Measurements from ENCODE around the gene SEC22A. TPM values are rescaled to one million over a fixed set of nuclear protein-coding genes. Genes with fewer than 3 reads are reported as not detected.

SEC22A gene
- polyA plus RNA-seq, 1 of the 3 experiments (the other 2 are of a cell fraction) = 13.0 TPM

GRCh38 chr3:123303976-123304560, 102.3 kb downstream of the SEC22A start:
- Histone ChIP-seq H3K27ac (ENCODE audit: low read depth in 2 of 2, low read length in 1 of 2) (no peak overlapping the region), H3K9me2 (no peaks in the 10 kb centered on the region), H3K36me3 (replicated peaks in 1 of 2; ENCODE audit: control insufficient read depth in 1 of 2, insufficient read depth in 2 of 2, low read length in 1 of 2) (no peaks in the 10 kb centered on the region), H3K4me2 (no peak overlapping the region), H3K9me3 (no peaks in the 10 kb centered on the region), H3F3A (replicated peaks; ENCODE audit: insufficient read depth) (no peaks in the 10 kb centered on the region), H3K4me1 (ENCODE audit: control insufficient read depth in 1 of 2, insufficient read depth in 2 of 2, low read depth in 1 of 2, low read length in 1 of 2) (no peaks in the 10 kb centered on the region), H3K4me3 (ENCODE audit: low read depth in 2 of 2, low read length in 1 of 2) (no peak overlapping the region), H3K79me2 (ENCODE audit: insufficient read depth) (no peaks in the 10 kb centered on the region), H4K20me1 (ENCODE audit: insufficient read depth) (no peaks in the 10 kb centered on the region), H3K27me3 (ENCODE audit: insufficient read depth) (no peaks in the 10 kb centered on the region), H2AFZ (ENCODE audit: low read depth) (no peak overlapping the region), H3K9ac (no peak overlapping the region)
- ChIA-PET CTCF (interaction anchor here (1.7 kb wide), 1 partner anchor 18 kb away, joined by 3 read pairs; no protein-coding TSS in a partner anchor), POLR2A (no interaction called here)
- TF ChIP-seq RCOR1 (IDR thresholded peaks at IDR 0.05; ENCODE audit: low read length) (no peak), GABPA (IDR thresholded peaks at IDR 0.05; ENCODE audit: low read depth) (no peak), RFX5 (IDR thresholded peaks at IDR 0.05; ENCODE audit: low read length) (no peak), CHD2 (IDR thresholded peaks at IDR 0.05; ENCODE audit: low read length, partially characterized antibody) (no peak), MXI1 (IDR thresholded peaks at IDR 0.05; ENCODE audit: low read depth, low read length) (no peak), SMC3 (IDR thresholded peaks at IDR 0.05; ENCODE audit: low read depth, low read length) (no peak)
- 43% methylated on average over 9 of the region's 15 CpGs for WGBS (ENCODE audit: low lambda C conversion rate)
- DNase-seq = no peak

- H3K9ac ChIP-seq = no peak overlapping the region
- no peaks in the 10 kb centered on the region for H3K9me3 ChIP-seq
- H3F3A ChIP-seq (replicated peaks; ENCODE audit: insufficient read depth) = no peaks in the 10 kb centered on the region
- H3K36me3 ChIP-seq (replicated peaks in 1 of 2; ENCODE audit: control insufficient read depth in 1 of 2, insufficient read depth in 2 of 2, low read length in 1 of 2) = no peaks in the 10 kb centered on the region
- no peaks in the 10 kb centered on the region for H3K9me2 ChIP-seq
- POLR2A ChIA-PET = interaction anchor here (0.6 kb wide), 1 partner anchor 880 kb away, joined by 3 read pairs; no protein-coding TSS in a partner anchor
- no peaks in the 10 kb centered on the region for H3K27me3 ChIP-seq (ENCODE audit: insufficient read depth)
- H3K4me2 ChIP-seq = no peak overlapping the region
- no peak for TF ChIP-seq ZBTB33 (IDR thresholded peaks at IDR 0.05; ENCODE audit: borderline replicate concordance, low read depth)
- TF ChIP-seq RCOR1 (IDR thresholded peaks at IDR 0.05; ENCODE audit: low read length) = no peak
- TF ChIP-seq GABPA (IDR thresholded peaks at IDR 0.05; ENCODE audit: low read depth) = no peak
- no peak for TF ChIP-seq CHD2 (IDR thresholded peaks at IDR 0.05; ENCODE audit: low read length, partially characterized antibody)
- no peaks in the 10 kb centered on the region for H4K20me1 ChIP-seq (ENCODE audit: insufficient read depth)
- no peak for DNase-seq
- no peaks in the 10 kb centered on the region for H3K79me2 ChIP-seq (ENCODE audit: insufficient read depth)
- H2AFZ ChIP-seq (ENCODE audit: low read depth) = no peak overlapping the region
- CTCF ChIA-PET = interaction anchor here (0.6 to 1.0 kb wide), 4 partner anchors 18 to 1168 kb away, joined by 3 to 4 read pairs (median 4); no protein-coding TSS in a partner anchor
- 50% methylated on average over 1 of the region's 2 CpGs for WGBS (ENCODE audit: low lambda C conversion rate)
- no peak overlapping the region for H3K4me3 ChIP-seq (ENCODE audit: low read depth in 2 of 2, low read length in 1 of 2)
- H3K4me1 ChIP-seq (ENCODE audit: control insufficient read depth in 1 of 2, insufficient read depth in 2 of 2, low read depth in 1 of 2, low read length in 1 of 2) = no peaks in the 10 kb centered on the region
- no peak overlapping the region for H3K27ac ChIP-seq (ENCODE audit: low read depth in 2 of 2, low read length in 1 of 2)
Measured at GRCh38 chr3:123305192-123305591, 103.4 kb downstream of the SEC22A start.

DNA sequence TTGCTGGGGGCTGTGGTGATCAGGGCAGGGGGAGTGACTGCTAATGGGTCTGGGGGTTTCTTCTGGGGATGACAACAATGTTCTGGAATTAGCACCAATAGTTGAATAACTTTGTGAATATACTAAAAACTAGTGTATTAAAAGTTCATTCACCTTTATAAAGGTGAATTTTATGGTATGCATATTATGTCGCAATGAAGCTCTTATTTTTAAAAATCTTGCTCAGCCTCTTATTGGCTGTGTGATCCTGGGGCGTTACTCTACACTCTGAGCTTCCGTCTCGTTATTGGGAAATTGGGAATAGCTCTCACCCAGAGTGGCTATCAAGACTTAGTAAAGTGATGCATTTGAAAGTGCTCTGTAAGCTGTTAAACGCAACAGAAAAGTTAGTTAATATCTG, 105.3 kb downstream of the SEC22A start:
- no peak overlapping the region for H3K4me3 ChIP-seq (ENCODE audit: low read depth in 2 of 2, low read length in 1 of 2)
- H3K9me2 ChIP-seq = no peaks in the 10 kb centered on the region
- H3K9ac ChIP-seq = no peak overlapping the region
- CTCF ChIA-PET = interaction anchor here (0.9 to 1.5 kb wide), 2 partner anchors 16 to 23 kb away, joined by 3 read pairs; no protein-coding TSS in a partner anchor
- no peaks in the 10 kb centered on the region for H4K20me1 ChIP-seq (ENCODE audit: insufficient read depth)
- H3K9me3 ChIP-seq = no peaks in the 10 kb centered on the region
- H3K27me3 ChIP-seq (ENCODE audit: insufficient read depth) = no peaks in the 10 kb centered on the region
- H3K79me2 ChIP-seq (ENCODE audit: insufficient read depth) = no peaks in the 10 kb centered on the region
- H3K4me2 ChIP-seq = no peak overlapping the region
- POLR2A ChIA-PET = no interaction called here
- H3K4me1 ChIP-seq (ENCODE audit: control insufficient read depth in 1 of 2, insufficient read depth in 2 of 2, low read depth in 1 of 2, low read length in 1 of 2) = no peaks in the 10 kb centered on the region; a peak in 1 of 4 replicates
- no peak overlapping the region for H3K27ac ChIP-seq (ENCODE audit: low read depth in 2 of 2, low read length in 1 of 2)
- no peaks in the 10 kb centered on the region for H3K36me3 ChIP-seq (replicated peaks in 1 of 2; ENCODE audit: control insufficient read depth in 1 of 2, insufficient read depth in 2 of 2, low read length in 1 of 2)
- no peaks in the 10 kb centered on the region for H3F3A ChIP-seq (replicated peaks; ENCODE audit: insufficient read depth)
- 78% methylated on average over 5 of the region's 5 CpGs for WGBS (ENCODE audit: low lambda C conversion rate)
- no peak for TF ChIP-seq POLR2AphosphoS5 (IDR thresholded peaks at IDR 0.05; ENCODE audit: low read depth, low read length)
- TF ChIP-seq NRF1 (IDR thresholded peaks at IDR 0.05; ENCODE audit: low read depth, low read length) = no peak
- TF ChIP-seq GATA2 (CRISPR knock-in tag; IDR thresholded peaks at IDR 0.05) = no peak
- no peak for DNase-seq
- no peak overlapping the region for H2AFZ ChIP-seq (ENCODE audit: low read depth)

All from SK-N-SH (cell line).